NK-92 treated with Interleukin-12 subunit alpha and Interleukin-12 subunit beta, amount 100 ng/mL, for 24 hours (cell line): ENCODE measurements around the gene RBMS1.

Source experiments
- DNase-seq: peaks from one replicate; lab custom pipeline; 2025; lab: John Stamatoyannopoulos, UW

The RBMS1 gene

DNA sequence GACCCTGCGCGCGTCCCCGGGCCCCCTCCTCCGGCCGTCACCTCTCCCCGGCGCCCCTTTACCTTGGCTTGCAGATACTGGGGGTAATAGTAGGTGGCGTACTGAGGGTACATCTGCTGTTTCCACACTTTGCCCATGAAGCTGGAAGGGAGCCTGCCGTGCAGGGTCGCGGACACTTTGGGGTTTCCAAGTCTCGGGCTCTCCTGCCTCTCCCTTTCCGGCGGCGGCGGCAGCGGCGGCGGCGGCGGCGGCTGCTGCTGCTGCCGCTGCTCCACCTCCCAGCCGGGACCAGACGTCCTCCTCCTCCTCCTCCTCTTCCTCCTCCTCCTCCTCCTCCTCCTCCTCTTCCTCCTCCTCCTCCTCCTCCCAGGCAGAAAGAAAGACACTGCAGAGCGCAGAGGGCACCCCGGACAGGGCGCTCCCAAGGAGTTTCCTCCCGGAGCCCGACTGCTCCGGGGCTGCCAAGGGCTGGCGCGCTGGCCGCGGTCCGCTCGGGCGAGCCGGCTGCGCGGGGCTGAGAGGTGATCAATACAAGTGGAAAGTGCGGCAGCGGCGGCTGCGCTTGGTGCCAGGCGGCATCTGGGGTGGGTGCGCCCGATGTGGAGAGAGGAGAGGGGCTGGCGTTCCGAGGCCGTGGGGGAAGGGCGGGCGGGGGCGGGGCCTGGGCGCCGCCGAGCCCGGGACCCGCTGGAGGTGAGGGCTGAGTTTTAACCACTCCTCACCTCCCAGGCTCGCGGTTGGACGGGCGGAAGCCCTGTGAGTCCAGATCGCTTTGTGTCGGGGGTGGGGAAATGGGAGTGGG, at the start of gene RBMS1:
TSS of gene RBMS1 (minus strand) at position 581 of the 802 bp plus-strand sequence. CDS start at position 137, 444 bp downstream.
- DNase-seq = no peak

GRCh38 chr2:160541745-160542144, 48.1 kb upstream of the RBMS1 start:
- DNase-seq = no peak

DNA sequence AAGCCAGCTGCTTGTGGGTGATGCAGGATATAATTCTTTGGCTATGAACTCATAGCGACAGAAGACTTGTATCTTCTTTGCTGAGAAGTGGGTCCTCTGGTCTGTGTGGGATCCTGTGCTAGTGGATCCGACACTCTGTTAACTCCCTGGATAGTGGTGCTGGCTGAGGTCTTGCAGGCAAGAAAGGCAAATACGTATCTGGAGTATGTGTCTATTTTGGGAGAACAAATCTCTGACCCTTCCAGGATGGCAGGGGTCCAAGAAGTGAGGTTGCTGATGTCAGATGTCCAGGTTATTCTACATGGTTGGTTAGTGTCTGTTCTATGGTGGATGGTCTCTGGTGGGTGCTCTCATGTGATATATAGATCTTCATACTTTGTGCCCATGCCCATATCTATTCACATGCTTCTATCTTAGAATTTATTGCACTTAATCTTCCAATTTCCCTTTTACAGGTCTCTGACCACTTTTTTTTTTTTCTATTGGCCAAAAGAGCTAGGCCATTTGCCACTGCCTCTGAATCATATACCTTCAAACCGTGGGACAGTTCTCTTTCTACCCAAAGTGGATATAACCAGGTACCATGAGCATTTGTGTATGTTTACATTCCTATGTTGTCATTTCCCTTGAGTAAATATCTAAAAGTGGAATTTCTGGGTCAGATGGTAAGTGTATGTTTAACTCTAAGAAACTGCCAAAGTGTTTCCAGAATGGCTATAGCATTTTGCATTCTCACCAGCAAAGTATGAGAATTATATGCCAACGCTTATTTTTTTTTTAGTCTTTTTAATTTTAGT, 45.1 kb upstream of the RBMS1 start:
- DNase-seq = no peak

DNA sequence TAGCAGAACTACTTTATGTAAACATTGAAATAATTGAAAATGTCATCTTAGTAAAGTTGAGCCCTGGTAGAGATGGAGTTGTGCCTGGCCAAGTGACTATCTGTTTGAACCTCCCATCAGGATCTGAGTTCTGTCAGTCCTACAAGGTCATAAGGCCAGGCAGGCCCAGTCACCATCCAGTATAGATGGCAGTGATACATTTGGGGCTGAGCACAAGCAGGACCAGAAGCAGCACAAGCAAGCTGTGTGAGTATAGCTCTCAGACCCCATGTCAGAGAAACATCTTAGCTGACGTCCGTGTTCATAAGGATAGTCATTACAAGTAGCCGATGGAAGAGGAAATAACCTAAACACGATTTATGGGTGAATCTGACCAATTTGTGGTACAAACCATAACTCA, 44.5 kb upstream of the RBMS1 start:
- no peak for DNase-seq

GRCh38 chr2:160534996-160535395, 41.4 kb upstream of the RBMS1 start:
- no peak for DNase-seq

DNA sequence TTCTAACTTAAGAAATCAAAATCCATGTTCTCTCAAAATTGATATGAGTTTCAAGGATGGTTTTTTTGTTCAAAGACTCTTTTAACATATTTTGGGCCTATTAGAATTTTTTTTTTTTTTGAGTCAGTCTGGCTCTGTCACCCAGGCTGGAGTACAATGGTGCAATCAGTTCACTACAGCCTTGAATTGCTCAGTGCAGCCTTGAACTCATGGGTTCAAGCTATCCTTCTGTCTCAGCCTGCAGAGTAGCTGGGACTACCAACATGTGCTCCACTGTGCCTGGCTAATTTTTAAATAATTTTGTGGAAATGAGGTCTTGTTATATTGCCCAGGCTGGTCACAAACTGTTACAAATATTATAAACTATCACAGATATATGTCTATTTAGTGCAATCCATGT, 40.6 kb upstream of the RBMS1 start:
- DNase-seq = no peak

- no peak for DNase-seq
Measured at GRCh38 chr2:160533482-160533881, 39.9 kb upstream of the RBMS1 start.

DNA sequence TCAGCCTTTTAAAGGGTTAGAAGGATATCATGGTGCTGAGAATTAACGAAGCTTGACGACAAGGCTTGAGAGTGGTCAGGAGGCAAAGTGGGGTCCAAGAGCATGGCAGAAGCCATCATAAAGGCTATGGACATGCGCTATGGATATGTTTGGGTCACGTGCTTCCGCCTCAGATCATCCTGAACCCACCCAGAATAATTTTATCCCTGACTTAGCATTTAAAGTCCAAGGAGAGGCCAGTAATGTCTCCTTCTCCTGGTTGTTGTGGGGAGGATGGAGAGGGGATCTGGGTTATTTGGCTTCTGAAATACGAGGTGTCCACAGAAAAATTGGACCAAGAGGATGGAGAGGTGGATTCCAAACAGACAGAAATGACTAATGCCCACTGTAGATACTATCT, 38.8 kb upstream of the RBMS1 start:
- no peak for DNase-seq

GRCh38 chr2:160522951-160523710, 29.5 kb upstream of the RBMS1 start:
- no peak for DNase-seq

- DNase-seq = no peak
Measured at GRCh38 chr2:160517731-160518130, 24.1 kb upstream of the RBMS1 start.

- DNase-seq = no peak
Measured at GRCh38 chr2:160516547-160517365, 23.1 kb upstream of the RBMS1 start.

DNA sequence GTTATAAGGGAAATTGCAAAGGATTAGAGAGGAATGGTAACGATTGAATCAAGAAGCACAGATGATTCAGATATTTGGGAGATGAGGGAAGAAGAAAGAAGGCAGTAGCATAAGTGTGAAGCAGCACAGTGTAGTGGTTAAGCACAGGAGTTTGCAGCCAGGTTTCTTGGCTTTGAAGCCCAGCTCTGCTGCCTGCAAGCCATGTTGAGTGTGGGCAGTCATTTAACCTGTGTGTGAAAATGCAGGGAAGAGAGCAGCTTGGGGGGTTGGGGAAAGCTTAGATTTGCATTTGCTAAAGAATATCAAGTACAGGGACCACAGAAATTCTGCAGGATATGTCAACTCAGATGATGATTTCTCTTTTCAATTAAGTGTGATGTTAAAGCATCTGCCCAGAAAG, 21.5 kb upstream of the RBMS1 start:
- DNase-seq = no peak

DNA sequence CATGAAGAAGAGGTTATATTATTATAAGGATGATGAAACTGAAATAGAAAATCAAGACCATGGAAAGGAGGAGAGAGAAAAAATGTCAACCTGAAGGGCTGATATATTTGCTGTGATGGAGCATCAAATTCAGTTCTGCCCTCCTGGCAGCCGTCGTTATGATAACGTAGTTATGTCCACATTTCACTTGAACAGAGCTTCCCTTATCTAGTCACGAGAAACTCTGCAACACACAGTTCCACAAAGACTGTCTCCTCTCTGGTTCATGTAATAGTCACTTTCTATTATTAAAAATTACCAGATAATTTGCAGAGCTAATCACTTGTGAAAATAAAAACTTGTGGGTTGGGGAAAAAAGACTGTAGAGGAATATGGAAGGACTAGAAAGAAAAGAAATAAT, 19.5 kb upstream of the RBMS1 start:
- no peak for DNase-seq

DNA sequence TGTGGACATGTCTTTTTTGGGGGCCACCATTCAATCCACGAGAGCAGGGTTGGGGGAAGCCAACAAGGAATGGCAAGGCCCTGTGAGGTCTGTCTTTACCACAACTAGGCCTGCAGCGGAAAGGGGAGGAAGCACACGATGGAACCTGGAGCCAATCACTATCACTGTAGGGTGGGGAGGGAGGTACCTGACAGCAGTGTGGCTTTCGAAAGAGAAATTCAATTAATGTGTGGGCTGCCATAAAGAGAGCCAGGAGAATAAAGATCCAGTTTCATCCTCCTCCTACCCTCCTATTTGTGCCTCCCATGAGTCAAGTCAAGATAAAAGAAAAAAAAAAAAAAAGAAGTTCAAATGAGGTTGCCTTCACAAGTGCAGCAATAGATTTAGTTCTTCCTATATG, 18.9 kb upstream of the RBMS1 start:
- no peak for DNase-seq

- DNase-seq = no peak
Measured at GRCh38 chr2:160510617-160511016, 17.0 kb upstream of the RBMS1 start.

- DNase-seq = no peak
Measured at GRCh38 chr2:160509016-160509415, 15.4 kb upstream of the RBMS1 start.

GRCh38 chr2:160507464-160507863, 13.9 kb upstream of the RBMS1 start:
- no peak for DNase-seq

GRCh38 chr2:160507046-160507407, 13.4 kb upstream of the RBMS1 start:
- DNase-seq = no peak

GRCh38 chr2:160506371-160507045, 12.9 kb upstream of the RBMS1 start:
- no peak for DNase-seq

DNA sequence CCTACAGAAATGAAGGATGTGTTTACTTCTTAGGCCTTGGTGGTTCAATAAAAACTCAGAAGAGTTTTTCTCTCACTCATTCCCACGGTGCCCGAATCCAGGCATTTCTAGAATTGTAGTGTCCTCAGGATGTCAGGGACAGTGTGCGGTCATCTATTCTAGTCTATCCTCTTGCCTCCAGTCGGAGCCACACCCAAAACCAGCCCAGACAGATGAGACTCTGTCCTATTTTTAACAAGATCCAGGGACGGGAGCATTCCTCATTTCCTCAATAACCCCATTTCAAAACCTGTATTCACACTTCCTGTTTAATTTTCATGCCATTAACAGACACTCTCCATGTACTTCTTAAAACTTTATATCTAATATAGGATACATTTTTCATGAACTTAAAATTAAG, 11.6 kb upstream of the RBMS1 start:
- no peak for DNase-seq

DNA sequence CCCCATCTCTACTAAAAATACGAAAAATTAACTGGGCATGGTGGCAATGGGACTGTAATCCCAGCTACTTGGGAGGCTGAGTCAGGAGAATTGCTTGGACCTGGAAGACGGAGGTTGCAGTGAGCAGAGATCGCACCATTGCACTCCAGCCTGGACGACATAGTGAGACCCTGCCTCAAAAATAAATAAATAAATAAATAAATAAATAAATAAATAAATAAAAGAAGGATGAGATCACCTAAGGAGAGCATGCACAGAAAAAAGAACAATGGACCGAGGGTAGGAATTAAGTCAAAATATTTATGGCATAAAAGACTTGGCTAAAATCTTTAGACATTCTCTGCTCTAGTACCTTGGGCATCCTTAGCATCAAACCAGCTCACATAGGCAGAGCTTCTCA, 8.9 kb upstream of the RBMS1 start:
- no peak for DNase-seq
